Brain pericyte (primary cell): ENCODE data around the gene SSX4B.
"Not testable (repeated sequence)": the region's sequence is repeated elsewhere in the genome, so short reads cannot be mapped to it uniquely, and the experiment has no call there.

Experiments
- DNase-seq: peaks from one replicate; pipeline ENCODE4 v3.0.0-alpha.2; 2012; ENCODE audit warnings: low read depth, low spot score

Gene SSX4B

GRCh38 chrX:48411860-48412259 is at the start of gene SSX4B:
SSX4B (minus strand) TSS chrX:48411960; CDS start chrX:48411372, 588 bp downstream.
- DNase-seq: not testable (repeated sequence)

- no peak for DNase-seq
Observed at GRCh38 chrX:48460606-48461005, 48.8 kb upstream of the SSX4B start.

GRCh38 chrX:48460031-48460430 is 48.3 kb upstream of the SSX4B start:
- no peak for DNase-seq

- no peak for DNase-seq
Observed at GRCh38 chrX:48459483-48459882, 47.7 kb upstream of the SSX4B start.

DNA sequence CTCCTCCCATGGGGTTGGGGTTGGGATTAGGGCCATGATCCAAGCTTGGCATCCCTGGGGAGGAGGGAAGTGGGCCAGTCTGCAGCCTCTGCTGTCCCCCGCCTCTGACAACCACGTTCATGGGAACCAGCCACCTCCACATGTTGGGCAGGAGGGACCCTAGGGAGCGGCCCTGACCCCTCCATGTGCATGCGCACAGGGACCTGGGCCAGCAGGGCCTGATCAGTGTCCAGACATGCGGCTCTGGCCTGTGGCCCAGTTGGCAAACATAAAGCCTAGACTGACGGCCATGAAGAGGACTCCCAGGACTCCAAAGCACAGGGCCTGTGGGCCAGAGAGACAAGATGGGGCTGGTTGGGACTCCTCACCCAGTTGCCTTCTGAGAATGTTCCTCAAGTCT is 47.0 kb upstream of the SSX4B start:
- DNase-seq: no peak

GRCh38 chrX:48456628-48457331 is 45.0 kb upstream of the SSX4B start:
- no peak for DNase-seq

DNA sequence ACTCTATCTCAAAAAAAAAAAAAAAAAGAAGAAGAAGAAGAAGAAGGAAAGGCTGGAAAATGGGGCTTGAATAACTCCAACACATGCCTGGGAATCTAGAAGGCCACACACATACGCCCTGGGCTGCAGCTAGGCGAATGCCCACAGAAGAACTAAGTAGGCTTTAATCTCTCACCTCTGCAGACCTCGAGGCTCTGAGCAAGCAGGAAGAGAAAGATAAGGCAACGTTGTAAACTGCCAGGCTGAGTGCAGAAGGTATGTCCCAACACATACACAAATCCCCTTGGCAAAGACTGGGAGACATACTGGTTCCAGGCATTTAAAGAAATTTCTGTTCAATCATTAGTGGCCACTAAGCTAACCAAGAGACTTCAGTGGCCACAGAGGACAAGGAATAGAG is 39.9 kb upstream of the SSX4B start:
- no peak for DNase-seq

DNA sequence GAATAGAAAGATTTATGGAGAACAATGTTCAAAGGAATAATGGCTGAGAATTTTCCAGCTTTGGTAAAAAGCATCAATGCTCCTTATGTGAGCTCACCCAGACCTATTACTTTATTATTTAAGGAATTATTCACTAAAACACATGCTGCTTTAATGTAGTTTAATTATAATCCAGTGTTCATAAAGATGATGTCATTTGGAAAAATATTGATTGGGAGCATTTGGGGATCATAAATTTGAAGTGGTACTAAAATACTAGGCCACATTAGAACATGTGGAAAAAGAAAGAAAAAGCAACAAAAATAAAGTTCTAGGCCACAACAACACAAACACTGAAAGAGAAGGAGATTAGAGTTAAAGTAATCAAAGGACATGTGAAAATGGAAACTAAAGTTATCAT is 38.3 kb upstream of the SSX4B start:
- DNase-seq: no peak

DNA sequence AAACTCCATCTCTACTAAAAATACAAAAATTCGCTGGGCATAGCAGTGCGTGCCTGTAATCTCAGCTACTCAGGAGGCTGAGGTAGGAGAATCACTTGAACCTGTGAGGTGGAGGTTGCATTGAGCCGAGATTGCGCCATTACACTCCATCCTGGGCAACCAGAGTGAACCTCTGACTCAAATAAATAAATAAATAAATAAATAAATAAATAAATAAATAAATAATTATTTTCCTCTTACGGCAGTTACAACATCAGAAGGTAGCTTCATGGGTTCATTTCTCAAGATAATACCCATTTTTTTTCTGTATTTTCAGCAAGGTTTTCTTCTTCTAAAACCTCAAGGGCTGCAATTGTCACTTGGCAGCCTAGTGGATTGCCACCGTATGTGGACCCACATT is 35.4 kb upstream of the SSX4B start:
- DNase-seq: not testable (repeated sequence)

DNA sequence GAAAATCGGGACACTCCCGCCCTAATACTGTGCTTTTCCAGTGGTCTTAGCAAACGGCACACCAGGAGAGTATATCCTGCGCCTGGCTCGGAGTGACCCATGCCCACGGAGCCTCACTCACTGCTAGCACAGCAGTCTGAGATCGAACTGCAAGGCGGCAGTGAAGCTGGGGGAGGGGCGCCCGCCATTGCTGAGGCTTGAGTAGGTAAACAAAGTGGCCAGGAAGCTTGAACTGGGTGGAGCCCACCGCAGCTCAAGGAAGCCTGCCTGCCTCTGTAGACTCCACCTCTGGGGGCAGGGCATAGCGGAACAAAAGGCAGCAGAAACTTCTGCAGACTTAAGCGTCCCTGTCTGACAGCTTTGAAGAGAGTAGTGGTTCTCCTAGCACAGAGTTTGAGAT is 22.0 kb upstream of the SSX4B start:
- not testable (repeated sequence) for DNase-seq

- not testable (repeated sequence) for DNase-seq
Observed at GRCh38 chrX:48430166-48430565, 18.4 kb upstream of the SSX4B start.

- not testable (repeated sequence) for DNase-seq
Observed at GRCh38 chrX:48429606-48430005, 17.8 kb upstream of the SSX4B start.

DNA sequence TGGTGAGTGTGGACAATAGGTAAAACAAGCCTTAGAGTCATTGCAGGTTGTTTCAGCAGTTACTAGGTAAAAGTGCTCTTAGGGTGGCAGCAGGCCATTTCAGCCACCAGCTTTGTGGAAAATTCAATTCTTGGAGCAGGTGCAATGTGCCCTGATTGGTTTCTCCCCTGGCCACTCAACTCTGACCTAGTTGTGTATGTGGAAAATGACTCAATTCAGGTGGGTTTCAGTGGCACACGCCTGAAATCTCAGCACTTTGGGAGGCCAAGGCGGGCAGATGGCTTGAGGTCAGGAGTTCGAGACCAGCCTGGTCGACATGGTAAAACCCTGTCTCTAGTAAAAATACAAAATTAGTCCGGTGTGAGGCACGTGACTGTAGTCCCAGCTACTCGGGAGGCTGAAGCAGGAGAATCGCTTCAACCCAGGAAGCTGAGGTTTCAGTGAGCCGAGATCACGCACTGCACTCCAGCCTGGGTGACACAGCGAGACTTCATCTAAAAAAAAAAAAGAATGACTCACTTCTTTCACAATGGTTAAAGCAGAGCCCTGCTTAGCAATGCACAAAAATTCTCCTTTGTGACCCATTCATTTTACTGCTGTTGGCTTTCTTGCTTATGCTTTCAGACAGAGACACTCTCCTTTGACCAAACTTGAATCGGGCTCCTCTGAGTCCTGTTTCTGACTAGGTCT is 15.4 kb upstream of the SSX4B start:
- DNase-seq: not testable (repeated sequence)

DNA sequence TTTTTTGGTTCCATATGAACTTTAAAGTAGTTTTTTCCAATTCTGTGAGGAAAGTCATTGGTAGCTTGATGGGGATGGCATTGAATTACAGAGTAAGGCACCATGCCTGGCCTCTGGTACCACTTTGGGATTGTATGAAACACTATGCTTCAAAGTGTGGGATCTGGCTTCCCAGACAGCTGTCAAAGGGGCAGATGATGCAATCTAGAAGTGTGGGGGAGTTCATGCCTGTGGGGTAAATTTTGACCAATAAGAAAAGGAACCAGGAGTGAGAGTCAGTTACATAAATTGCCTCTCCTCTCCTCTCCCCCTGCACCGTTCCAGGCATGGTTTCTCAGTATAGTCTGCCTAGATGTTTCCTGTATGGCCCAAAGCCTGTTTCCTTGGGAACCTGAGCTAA is 13.9 kb downstream of the SSX4B start:
- not testable (repeated sequence) for DNase-seq

GRCh38 chrX:48396931-48397330 is 14.8 kb downstream of the SSX4B start:
- not testable (repeated sequence) for DNase-seq

DNA sequence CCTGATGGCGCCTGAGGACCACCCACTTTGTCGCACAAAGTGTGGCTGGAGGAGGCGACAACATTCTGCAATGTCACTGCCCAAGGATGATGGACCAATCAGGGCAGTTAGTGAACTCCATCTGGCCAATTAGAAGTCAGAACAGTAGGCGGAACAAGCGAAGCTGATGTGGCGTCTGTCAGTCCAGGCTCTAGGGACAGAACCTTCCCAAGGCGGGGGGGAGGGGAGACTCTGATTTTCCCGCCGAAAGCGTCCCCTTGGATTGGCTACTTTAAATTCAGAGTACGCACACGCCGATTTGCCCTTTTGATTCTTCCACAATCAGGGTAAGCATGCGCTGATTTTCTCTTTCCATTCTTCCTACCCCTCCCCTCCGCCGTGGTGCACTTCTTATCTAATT is 28.5 kb downstream of the SSX4B start, which contains the start of gene SSX4:
TSS of gene SSX4 (plus strand) at position 301 of the 400 bp plus-strand sequence. CDS start 515 bp downstream, outside the sequence.
- DNase-seq: not testable (repeated sequence)

GRCh38 chrX:48370408-48370807 is 41.4 kb downstream of the SSX4B start:
- DNase-seq: not testable (repeated sequence)

DNA sequence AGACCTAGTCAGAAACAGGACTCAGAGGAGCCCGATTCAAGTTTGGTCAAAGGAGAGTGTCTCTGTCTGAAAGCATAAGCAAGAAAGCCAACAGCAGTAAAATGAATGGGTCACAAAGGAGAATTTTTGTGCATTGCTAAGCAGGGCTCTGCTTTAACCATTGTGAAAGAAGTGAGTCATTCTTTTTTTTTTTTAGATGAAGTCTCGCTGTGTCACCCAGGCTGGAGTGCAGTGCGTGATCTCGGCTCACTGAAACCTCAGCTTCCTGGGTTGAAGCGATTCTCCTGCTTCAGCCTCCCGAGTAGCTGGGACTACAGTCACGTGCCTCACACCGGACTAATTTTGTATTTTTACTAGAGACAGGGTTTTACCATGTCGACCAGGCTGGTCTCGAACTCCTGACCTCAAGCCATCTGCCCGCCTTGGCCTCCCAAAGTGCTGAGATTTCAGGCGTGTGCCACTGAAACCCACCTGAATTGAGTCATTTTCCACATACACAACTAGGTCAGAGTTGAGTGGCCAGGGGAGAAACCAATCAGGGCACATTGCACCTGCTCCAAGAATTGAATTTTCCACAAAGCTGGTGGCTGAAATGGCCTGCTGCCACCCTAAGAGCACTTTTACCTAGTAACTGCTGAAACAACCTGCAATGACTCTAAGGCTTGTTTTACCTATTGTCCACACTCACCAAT is 43.9 kb downstream of the SSX4B start:
- DNase-seq: not testable (repeated sequence)

GRCh38 chrX:48359281-48359680 is 52.5 kb downstream of the SSX4B start:
- DNase-seq: not testable (repeated sequence)

DNA sequence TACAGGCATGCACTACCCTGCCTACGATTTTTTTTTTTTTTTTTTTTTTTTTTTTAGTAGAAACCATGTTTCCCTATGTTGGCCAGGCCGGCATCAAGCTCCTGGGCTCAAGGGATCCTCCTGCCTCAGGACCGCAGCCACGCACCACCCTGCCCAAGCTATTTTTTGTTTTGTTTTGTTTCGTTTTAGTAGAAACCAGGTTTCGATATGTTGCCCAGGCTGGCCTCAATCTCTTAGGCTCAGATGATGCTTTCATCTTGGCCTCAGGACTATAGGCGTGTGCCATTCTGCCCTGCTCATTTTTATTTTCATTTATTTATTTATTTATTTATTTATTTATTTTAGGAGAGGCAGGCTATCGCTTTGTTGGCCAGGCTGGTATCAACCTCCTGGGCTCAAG is 54.1 kb downstream of the SSX4B start:
- no peak for DNase-seq

DNA sequence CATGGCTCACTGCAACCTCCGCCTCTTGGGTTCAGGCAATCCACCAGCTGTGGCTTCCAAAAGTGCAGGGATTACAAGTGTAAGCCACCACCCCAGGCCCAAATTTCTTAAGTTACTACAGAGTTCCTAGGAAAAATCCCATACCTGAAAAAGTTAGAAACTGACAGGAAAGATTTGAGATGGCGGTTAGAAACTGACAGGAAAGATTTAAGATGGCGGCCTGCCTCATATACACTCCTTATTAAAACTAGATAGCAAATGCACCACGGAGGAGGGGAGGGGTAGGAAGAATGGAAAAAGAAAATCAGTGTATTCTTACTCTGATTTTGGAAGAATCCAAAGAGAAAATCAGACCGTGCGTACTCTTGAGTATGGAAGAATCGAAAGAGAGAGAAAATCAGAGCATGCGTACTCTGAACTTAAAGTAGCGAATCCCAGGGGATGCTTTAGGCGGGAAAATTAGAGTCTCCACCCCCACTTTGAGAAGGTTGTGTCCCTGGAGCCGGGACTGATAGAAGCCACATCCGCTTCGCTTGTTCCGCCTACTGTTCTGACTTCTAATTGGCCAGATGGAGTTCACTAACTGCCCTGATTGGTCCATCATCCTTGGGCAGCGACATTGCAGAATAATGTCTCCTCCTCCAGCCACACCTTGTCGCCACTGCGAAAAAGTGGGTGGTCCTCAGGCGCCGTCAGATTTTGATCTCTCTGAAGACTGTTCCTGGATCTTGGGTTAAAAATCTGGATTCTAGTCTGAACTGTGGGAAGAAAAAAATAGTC is 55.3 kb downstream of the SSX4B start, which contains the start of gene SSX3:
TSS of gene SSX3 (minus strand) at position 389 of the 780 bp plus-strand sequence. CDS start 1,454 bp downstream, outside the sequence.
- DNase-seq: not testable (repeated sequence)
